ENCODE measurements around the gene DOCK2. TPM values are rescaled to one million over a fixed set of nuclear protein-coding genes. Genes with fewer than 3 reads are reported as not detected.

DOCK2 gene
- total and polyA plus RNA-seq, 2 donors (not counting 1 experiment from before 2014, with no cell fraction given) = 1.1 to 8.9 TPM

DNA sequence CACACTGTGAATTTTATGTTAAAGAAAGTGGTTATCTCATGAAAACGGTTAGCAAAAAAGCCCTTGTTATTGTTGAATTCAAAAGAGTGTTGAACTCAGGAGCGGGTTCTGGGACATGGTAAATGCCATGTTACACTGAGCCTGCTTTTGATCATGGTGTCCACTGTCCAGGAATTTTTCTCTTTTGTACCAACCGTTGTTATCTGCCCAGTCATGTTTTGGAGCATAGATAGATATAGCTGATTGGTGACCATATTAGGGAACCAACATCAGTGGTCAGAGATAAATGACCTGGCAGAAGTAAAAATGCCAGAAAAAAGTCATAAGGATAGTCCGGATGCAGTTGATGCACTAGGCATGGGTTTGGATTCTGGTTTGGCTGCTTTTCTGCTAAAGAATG is 29.3 kb downstream of the DOCK2 start:
- Histone ChIP-seq H3K4me3 (replicated peaks in 1 of 4; ENCODE audit: control extremely low read depth in 1 of 4, insufficient read depth in 1 of 4, low read depth in 3 of 4, low read length in 4 of 4) (no peak overlapping the region), H3K4me2 (ENCODE audit: extremely low read depth, insufficient read depth, low read length) (no peak overlapping the region), H3K36me3 (ENCODE audit: control insufficient read depth, insufficient read depth, low read length) (no peaks in the 10 kb centered on the region), H3K79me2 (ENCODE audit: control insufficient read depth, insufficient read depth, low read length) (no peaks in the 10 kb centered on the region), H3K9me3 (ENCODE audit: control insufficient read depth, insufficient read depth, low read depth, low read length) (no peaks in the 10 kb centered on the region), H4K20me1 (ENCODE audit: control insufficient read depth, extremely low read depth, insufficient read depth, low read length) (no peaks in the 10 kb centered on the region), H2AFZ (ENCODE audit: low read length) (no peak overlapping the region), H3K27ac (ENCODE audit: insufficient read depth, low read length) (no peak overlapping the region), H3K27me3 (ENCODE audit: control insufficient read depth, insufficient read depth, low read length) (no peaks in the 10 kb centered on the region), H3K4me1 (ENCODE audit: control insufficient read depth, extremely low read depth, insufficient read depth, low read length) (peaks cover 6% of the 10 kb centered on the region), H3K9ac (ENCODE audit: insufficient read depth, low read length) (no peak overlapping the region)
- DNase-seq (ENCODE audit: low read depth in 2 of 2) = no peak
- no peak for TF ChIP-seq EZH2 (IDR thresholded peaks at IDR 0.05; ENCODE audit: low read length, missing control alignments)
- TF ChIP-seq, protein P1, sequence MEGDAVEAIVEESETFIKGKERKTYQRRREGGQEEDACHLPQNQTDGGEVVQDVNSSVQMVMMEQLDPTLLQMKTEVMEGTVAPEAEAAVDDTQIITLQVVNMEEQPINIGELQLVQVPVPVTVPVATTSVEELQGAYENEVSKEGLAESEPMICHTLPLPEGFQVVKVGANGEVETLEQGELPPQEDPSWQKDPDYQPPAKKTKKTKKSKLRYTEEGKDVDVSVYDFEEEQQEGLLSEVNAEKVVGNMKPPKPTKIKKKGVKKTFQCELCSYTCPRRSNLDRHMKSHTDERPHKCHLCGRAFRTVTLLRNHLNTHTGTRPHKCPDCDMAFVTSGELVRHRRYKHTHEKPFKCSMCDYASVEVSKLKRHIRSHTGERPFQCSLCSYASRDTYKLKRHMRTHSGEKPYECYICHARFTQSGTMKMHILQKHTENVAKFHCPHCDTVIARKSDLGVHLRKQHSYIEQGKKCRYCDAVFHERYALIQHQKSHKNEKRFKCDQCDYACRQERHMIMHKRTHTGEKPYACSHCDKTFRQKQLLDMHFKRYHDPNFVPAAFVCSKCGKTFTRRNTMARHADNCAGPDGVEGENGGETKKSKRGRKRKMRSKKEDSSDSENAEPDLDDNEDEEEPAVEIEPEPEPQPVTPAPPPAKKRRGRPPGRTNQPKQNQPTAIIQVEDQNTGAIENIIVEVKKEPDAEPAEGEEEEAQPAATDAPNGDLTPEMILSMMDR (conservative IDR thresholded peaks at IDR 0.05 in 1 of 2, IDR thresholded peaks at IDR 0.05 in 1 of 2; ENCODE audit: low read depth in 1 of 2, low read length in 2 of 2) = no peak

DNA sequence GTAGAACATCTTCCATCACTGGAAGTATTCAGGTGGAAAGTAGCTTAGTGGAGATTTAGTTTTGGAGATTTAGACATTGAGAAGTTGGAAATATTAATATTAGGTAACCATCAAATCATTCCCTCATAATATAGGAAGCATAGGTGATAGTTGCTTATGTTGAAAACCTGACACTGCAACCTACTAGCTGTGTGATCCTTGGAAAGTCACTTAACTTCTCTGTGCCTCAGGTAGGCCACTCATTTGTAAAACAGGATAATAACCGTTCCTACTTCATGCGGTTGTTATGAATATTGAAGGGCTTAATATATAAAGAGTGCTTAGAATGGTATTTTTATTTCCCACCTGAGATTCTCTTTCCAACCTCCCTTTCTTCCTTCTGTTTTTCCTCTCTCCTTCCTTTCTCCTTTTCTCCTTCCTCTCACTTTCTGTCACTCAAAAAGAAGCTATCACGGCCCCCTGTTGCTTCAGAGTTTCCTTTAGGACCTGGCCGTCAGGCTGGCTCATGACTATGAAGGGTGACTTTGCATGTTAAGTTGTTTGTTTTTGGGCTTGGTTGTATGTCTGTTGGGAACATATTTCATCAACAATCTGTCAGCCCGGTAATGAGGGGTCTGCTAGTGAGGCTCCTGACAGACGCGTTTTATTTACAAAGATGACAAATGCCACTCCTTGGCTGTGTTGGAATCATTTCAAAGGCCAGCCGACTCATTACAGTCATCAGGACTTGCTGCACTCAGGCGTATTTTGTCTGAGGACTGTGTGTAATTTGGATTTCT is 31.0 kb downstream of the DOCK2 start:
- Histone ChIP-seq H3K27ac (ENCODE audit: insufficient read depth, low read length) (no peak overlapping the region), H4K20me1 (ENCODE audit: control insufficient read depth, extremely low read depth, insufficient read depth, low read length) (no peaks in the 10 kb centered on the region), H3K4me2 (ENCODE audit: extremely low read depth, insufficient read depth, low read length) (peak overlapping the region; percentile 40), H3K9ac (ENCODE audit: insufficient read depth, low read length) (no peak overlapping the region), H3K4me1 (ENCODE audit: control insufficient read depth, extremely low read depth, insufficient read depth, low read length) (peaks cover 6% of the 10 kb centered on the region), H3K36me3 (ENCODE audit: control insufficient read depth, insufficient read depth, low read length) (no peaks in the 10 kb centered on the region), H2AFZ (ENCODE audit: low read length) (peak overlapping the region; percentile 19), H3K27me3 (ENCODE audit: control insufficient read depth, insufficient read depth, low read length) (no peaks in the 10 kb centered on the region), H3K9me3 (ENCODE audit: control insufficient read depth, insufficient read depth, low read depth, low read length) (no peaks in the 10 kb centered on the region), H3K4me3 (replicated peaks in 1 of 4; ENCODE audit: control extremely low read depth in 1 of 4, insufficient read depth in 1 of 4, low read depth in 3 of 4, low read length in 4 of 4) (no peak overlapping the region), H3K79me2 (ENCODE audit: control insufficient read depth, insufficient read depth, low read length) (no peaks in the 10 kb centered on the region)
- peak; percentile 18 to 24 for DNase-seq (ENCODE audit: low read depth in 2 of 2)
- TF ChIP-seq, protein P1 (conservative IDR thresholded peaks at IDR 0.05 in 1 of 2, IDR thresholded peaks at IDR 0.05 in 1 of 2; ENCODE audit: low read depth in 1 of 2, low read length in 2 of 2) = no peak
- TF ChIP-seq EZH2 (IDR thresholded peaks at IDR 0.05; ENCODE audit: low read length, missing control alignments) = no peak

DNA sequence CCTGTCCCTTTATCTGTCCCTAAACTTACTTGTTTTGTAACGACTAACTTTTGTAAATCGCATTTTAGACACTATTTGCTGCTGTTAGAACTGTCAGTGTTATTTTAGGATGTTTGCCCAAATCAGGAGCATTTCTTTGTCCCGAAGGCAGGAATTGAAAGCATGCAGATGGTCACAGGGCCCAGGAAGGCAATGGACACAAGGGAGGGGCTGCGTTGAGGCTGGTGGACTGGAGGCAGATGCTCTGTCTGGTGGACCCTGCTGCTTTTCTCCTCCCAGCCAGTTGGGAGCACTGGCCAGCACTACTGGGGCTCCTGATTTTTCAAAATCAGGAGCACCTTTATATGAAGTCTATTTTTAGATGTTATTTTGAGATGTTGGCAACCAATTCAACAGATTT is 31.7 kb downstream of the DOCK2 start:
- Histone ChIP-seq H2AFZ (ENCODE audit: low read length) (peak overlapping the region; percentile 39), H3K4me2 (ENCODE audit: extremely low read depth, insufficient read depth, low read length) (peak overlapping the region; percentile 19), H3K36me3 (ENCODE audit: control insufficient read depth, insufficient read depth, low read length) (no peaks in the 10 kb centered on the region), H3K27me3 (ENCODE audit: control insufficient read depth, insufficient read depth, low read length) (no peaks in the 10 kb centered on the region), H3K9me3 (ENCODE audit: control insufficient read depth, insufficient read depth, low read depth, low read length) (no peaks in the 10 kb centered on the region), H4K20me1 (ENCODE audit: control insufficient read depth, extremely low read depth, insufficient read depth, low read length) (no peaks in the 10 kb centered on the region), H3K4me1 (ENCODE audit: control insufficient read depth, extremely low read depth, insufficient read depth, low read length) (peaks cover 6% of the 10 kb centered on the region), H3K79me2 (ENCODE audit: control insufficient read depth, insufficient read depth, low read length) (no peaks in the 10 kb centered on the region), H3K27ac (ENCODE audit: insufficient read depth, low read length) (no peak overlapping the region), H3K4me3 (replicated peaks in 1 of 4; ENCODE audit: control extremely low read depth in 1 of 4, insufficient read depth in 1 of 4, low read depth in 3 of 4, low read length in 4 of 4) (no peak overlapping the region), H3K9ac (ENCODE audit: insufficient read depth, low read length) (no peak overlapping the region)
- TF ChIP-seq, protein P1 (conservative IDR thresholded peaks at IDR 0.05 in 1 of 2, IDR thresholded peaks at IDR 0.05 in 1 of 2; ENCODE audit: low read depth in 1 of 2, low read length in 2 of 2) = peak in 1 of 2 donors; percentile 16
- TF ChIP-seq EZH2 (IDR thresholded peaks at IDR 0.05; ENCODE audit: low read length, missing control alignments) = no peak
- DNase-seq (ENCODE audit: low read depth in 2 of 2) = peak; percentile 10 to 48

All from fibroblast of lung (primary cell).